ENCODE results near the gene OGFR. TPM values are rescaled to one million over a fixed set of nuclear protein-coding genes. Genes with fewer than 3 reads are reported as not detected.

The OGFR gene
- total RNA-seq, 1 experiment from 2014 or later, result 31.0 TPM

GRCh38 chr20:62821726-62822210 is 17.1 kb downstream of the OGFR start:
- no TSS peak for BruUV-seq (replicated peaks)
- no peaks in the 10 kb centered on the region for H3K27me3 Mint-ChIP-seq (ENCODE audit: insufficient read depth, unreplicated experiment)
- no peak for TF ChIP-seq CTCF (IDR thresholded peaks at IDR 0.05; ENCODE audit: unreplicated experiment)
- H3K4me3 Mint-ChIP-seq (ENCODE audit: unreplicated experiment), result no peak overlapping the region
- intact Hi-C loops (cut with micrococcal nuclease), result loop anchor here (1.0 to 5.0 kb wide), 2 partner anchors 41 to 188 kb away; partner anchors contain the start of gene TCFL5
- H3K4me1 Mint-ChIP-seq (ENCODE audit: insufficient read depth, unreplicated experiment), result peaks cover 7% of the 10 kb centered on the region
- ChIA-PET POLR2A (no interaction called here), CTCF (interaction anchor here (1.2 to 2.3 kb wide), 4 partner anchors 11 to 98 kb away, joined by 3 to 14 read pairs (median 4); no protein-coding TSS in a partner anchor)
- no peak for DNase-seq (ENCODE audit: unreplicated experiment)
- no peaks in the 10 kb centered on the region for H3K36me3 Mint-ChIP-seq (ENCODE audit: insufficient read depth, unreplicated experiment)
- H3K27ac Mint-ChIP-seq (ENCODE audit: low read depth, unreplicated experiment), result no peak overlapping the region
- no peaks in the 10 kb centered on the region for H3K9me3 Mint-ChIP-seq (ENCODE audit: unreplicated experiment)

GRCh38 chr20:62822239-62822787 is 17.7 kb downstream of the OGFR start:
- DNase-seq (ENCODE audit: unreplicated experiment), result no peak
- Mint-ChIP-seq H3K27me3 (ENCODE audit: insufficient read depth, unreplicated experiment) (no peaks in the 10 kb centered on the region), H3K9me3 (ENCODE audit: unreplicated experiment) (no peaks in the 10 kb centered on the region), H3K4me3 (ENCODE audit: unreplicated experiment) (no peak overlapping the region), H3K27ac (ENCODE audit: low read depth, unreplicated experiment) (no peak overlapping the region), H3K36me3 (ENCODE audit: insufficient read depth, unreplicated experiment) (no peaks in the 10 kb centered on the region), H3K4me1 (ENCODE audit: insufficient read depth, unreplicated experiment) (peaks cover 7% of the 10 kb centered on the region)
- intact Hi-C loops (cut with micrococcal nuclease), result loop anchor here (1.0 to 5.0 kb wide), 2 partner anchors 40 to 187 kb away; partner anchors contain the start of gene TCFL5
- ChIA-PET CTCF (interaction anchor here (0.7 to 2.3 kb wide), 10 partner anchors 11 to 97 kb away, joined by 3 to 14 read pairs (median 4); no protein-coding TSS in a partner anchor), POLR2A (interaction anchor here (0.9 to 1.0 kb wide), 2 partner anchors 37 to 71 kb away, joined by 3 to 4 read pairs; no protein-coding TSS in a partner anchor)
- TF ChIP-seq CTCF (IDR thresholded peaks at IDR 0.05; ENCODE audit: unreplicated experiment), result no peak
- BruUV-seq (replicated peaks), result no TSS peak

GRCh38 chr20:62822788-62823651 is 18.4 kb downstream of the OGFR start:
- no peak overlapping the region for H3K4me3 Mint-ChIP-seq (ENCODE audit: unreplicated experiment)
- intact Hi-C loops (cut with micrococcal nuclease), result loop anchor here (1.0 to 5.0 kb wide), 2 partner anchors 39 to 186 kb away; partner anchors contain the start of gene TCFL5
- POLR2A ChIA-PET, result interaction anchor here (0.6 to 1.0 kb wide), 3 partner anchors 37 to 70 kb away, joined by 3 to 4 read pairs (median 3); partner anchors contain the start of gene TCFL5
- H3K4me1 Mint-ChIP-seq (ENCODE audit: insufficient read depth, unreplicated experiment), result peaks cover 7% of the 10 kb centered on the region
- H3K27ac Mint-ChIP-seq (ENCODE audit: low read depth, unreplicated experiment), result no peak overlapping the region
- CTCF ChIA-PET, result interaction anchor here (0.6 to 2.3 kb wide), 12 partner anchors 10 to 99 kb away, joined by 3 to 14 read pairs (median 4); no protein-coding TSS in a partner anchor
- BruUV-seq (replicated peaks), result no TSS peak
- DNase-seq (ENCODE audit: unreplicated experiment), result peak; percentile 66
- H3K27me3 Mint-ChIP-seq (ENCODE audit: insufficient read depth, unreplicated experiment), result no peaks in the 10 kb centered on the region
- TF ChIP-seq CTCF (IDR thresholded peaks at IDR 0.05; ENCODE audit: unreplicated experiment), result peak; percentile 49
- no peaks in the 10 kb centered on the region for H3K9me3 Mint-ChIP-seq (ENCODE audit: unreplicated experiment)
- H3K36me3 Mint-ChIP-seq (ENCODE audit: insufficient read depth, unreplicated experiment), result no peaks in the 10 kb centered on the region
